ENCODE measurements around the gene RTP3.

GRCh38 chr3:46521096-46521495 lies 23.3 kb downstream of the RTP3 start:
- no peak for TF ChIP-seq CTCF (IDR thresholded peaks at IDR 0.05)
- TF ChIP-seq POLR2A (IDR thresholded peaks at IDR 0.05) = no peak

All from body of pancreas (tissue), 4 donors.